CD4-positive, alpha-beta T cell treated with Interleukin-6 at 100 ng/mL for 8 hours (primary cell): ENCODE data around the gene PGA4.

Experiments used
- DNase-seq: peaks from one replicate; pipeline ENCODE4 v3.0.0-alpha.2; 2020; ENCODE audit warnings: mixed read lengths, low spot score

The PGA4 gene

DNA sequence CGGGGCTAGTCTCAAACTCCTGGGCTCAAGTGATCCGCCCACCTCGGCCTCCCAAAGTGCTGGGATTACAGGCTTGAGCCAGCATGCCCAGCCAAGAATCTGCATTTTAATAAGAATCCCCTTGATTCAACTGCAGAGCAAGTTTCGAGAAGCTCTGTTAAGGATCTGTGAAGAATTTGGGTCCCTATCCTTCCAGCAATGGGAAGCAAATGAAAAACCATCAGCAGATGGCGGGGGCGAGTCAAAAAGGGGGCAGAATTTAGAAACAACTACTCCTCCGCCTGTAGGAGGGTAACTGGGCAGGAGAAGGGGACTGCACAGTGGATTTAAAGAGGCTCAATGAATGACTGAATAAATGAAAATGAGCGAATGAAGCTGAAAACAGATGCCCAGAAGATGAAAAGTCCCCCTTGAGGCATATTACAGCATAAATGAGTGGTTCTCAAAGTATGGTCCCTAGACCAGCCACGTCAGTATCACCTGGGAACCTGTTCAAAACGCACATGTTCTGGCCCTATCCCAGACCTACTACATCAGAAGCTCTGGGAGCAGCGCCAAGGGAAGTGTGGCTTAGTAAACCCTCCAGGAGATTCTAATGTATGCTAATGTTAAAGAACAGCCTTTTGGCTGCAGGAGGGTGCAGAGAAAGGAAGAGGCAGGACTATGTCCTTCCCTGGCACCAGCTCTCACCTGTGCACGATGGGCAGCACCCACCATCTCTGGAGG is 58.0 kb downstream of the PGA4 start:
- no peak for DNase-seq

DNA sequence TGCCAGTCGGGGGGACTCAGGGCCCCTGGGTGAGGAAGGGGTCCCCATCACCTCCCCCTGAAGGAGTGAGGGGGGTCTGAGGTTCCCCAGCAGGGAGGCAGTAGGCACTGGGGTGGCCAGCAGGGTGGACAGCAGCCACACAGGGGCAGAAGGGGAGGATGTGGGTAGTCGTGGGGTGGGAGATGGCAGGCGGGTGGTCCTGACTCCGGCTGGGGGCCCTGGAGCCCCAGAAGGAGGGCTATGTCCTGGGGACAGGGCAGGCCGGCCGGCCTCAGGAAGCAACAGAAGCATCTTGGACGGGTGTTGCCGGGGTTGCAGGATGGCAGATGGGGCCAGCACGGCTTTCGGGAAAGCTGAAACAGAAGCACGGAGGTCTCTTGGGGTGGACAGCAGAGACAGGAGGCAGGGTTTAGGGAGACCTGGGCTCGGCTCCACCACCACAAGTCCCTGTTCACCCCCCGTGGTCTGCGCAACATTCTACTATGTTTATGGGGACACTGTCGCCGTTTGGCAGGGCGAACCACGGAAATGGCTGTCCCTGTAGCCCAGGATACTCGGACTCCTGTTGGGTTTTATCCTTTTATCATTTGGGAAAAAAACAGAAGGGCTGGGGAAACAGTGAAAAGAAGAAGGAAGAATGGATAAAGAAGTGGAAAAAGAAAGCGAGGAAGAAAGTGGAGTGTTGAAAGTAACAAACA is 58.9 kb downstream of the PGA4 start:
- no peak for DNase-seq
